Measurements from ENCODE around the gene POPDC3. TPM values are rescaled to one million over a fixed set of nuclear protein-coding genes. Genes with fewer than 3 reads are reported as not detected.
"Not testable (repeated sequence)": the region's sequence is repeated elsewhere in the genome, so short reads cannot be mapped to it uniquely, and the experiment has no call there.

The POPDC3 gene
- 1.1 TPM for polyA plus RNA-seq (2013, experiment 1 of 4)
- 1.5 TPM for polyA plus RNA-seq (2013, experiment 2 of 4)
- 1.7 TPM for polyA plus RNA-seq (2013, experiment 3 of 4)
- 1.5 TPM for polyA plus RNA-seq (2013, experiment 4 of 4)

GRCh38 chr6:105179244-105180065 is at the start of gene POPDC3:
POPDC3 (minus strand) TSS chr6:105180014; CDS start chr6:105161909, 18,105 bp downstream.
- Histone ChIP-seq H3K4me3 (ENCODE audit: insufficient read depth, low read depth, low read length) (peak within 1 kb of the TSS; percentile 56), H3K36me3 (ENCODE audit: control insufficient read depth, insufficient read depth, low read length) (no peaks in the 10 kb centered on the region), H3K27me3 (ENCODE audit: control insufficient read depth, insufficient read depth, low read length, poor library complexity, severe bottlenecking) (peaks cover 47% of the 10 kb centered on the region), H3K4me1 (ENCODE audit: control insufficient read depth, insufficient read depth, low read length) (no peaks in the 10 kb centered on the region), H3K9me3 (ENCODE audit: control insufficient read depth, low read length) (no peaks in the 10 kb centered on the region), H3K27ac (ENCODE audit: insufficient read depth, low read depth, low read length, poor library complexity, severe bottlenecking) (no peak within 1 kb of the TSS)
- 2% methylated on average over 90 of the region's 90 CpGs for WGBS, 2 experiments

GRCh38 chr6:105227295-105227767 is 47.5 kb upstream of the POPDC3 start:
- no peak overlapping the region for H3K4me3 ChIP-seq (ENCODE audit: insufficient read depth, low read depth, low read length)
- no peaks in the 10 kb centered on the region for H3K4me1 ChIP-seq (ENCODE audit: control insufficient read depth, insufficient read depth, low read length)
- no peaks in the 10 kb centered on the region for H3K27me3 ChIP-seq (ENCODE audit: control insufficient read depth, insufficient read depth, low read length, poor library complexity, severe bottlenecking)
- H3K27ac ChIP-seq (ENCODE audit: insufficient read depth, low read depth, low read length, poor library complexity, severe bottlenecking): no peak overlapping the region
- H3K36me3 ChIP-seq (ENCODE audit: control insufficient read depth, insufficient read depth, low read length): no peaks in the 10 kb centered on the region
- WGBS, 2 experiments: 87 to 95% methylated on average over 2 to 3 of the region's 3 CpGs
- no peaks in the 10 kb centered on the region for H3K9me3 ChIP-seq (ENCODE audit: control insufficient read depth, low read length)

DNA sequence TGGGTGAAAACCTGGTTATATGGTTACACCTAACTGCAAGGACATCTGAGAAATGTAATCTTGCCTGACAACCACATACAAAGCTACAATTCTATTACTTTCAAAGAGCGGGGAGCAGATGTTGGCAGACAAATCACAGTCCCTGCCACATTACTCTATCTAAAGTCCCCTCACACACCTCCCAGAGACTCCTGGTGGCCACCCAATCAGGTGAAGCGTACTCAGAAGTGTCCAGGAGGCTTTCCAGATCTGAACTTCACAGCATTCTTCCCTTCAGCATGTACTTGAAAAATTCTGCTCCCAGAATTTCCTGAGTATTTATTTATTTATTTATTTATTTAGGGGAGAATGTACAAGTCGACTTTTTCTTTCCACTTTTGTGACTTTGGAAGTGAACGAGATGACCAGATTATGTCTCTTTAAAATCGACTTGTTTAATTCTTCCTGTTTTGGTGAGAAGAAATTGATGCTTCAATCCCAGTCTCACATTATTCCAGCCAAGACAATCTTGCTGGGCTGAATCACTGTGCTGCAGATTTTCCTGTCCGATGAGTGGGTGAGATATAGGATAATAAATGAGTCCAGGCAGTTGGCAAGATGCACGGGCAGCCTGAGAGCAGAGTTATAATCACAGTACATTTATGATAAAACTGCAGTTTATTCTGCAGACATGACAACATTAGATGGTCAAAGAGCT is 46.9 kb upstream of the POPDC3 start:
- H3K36me3 ChIP-seq (ENCODE audit: control insufficient read depth, insufficient read depth, low read length): no peaks in the 10 kb centered on the region
- H3K4me3 ChIP-seq (ENCODE audit: insufficient read depth, low read depth, low read length): no peak overlapping the region
- H3K27me3 ChIP-seq (ENCODE audit: control insufficient read depth, insufficient read depth, low read length, poor library complexity, severe bottlenecking): no peaks in the 10 kb centered on the region
- no peaks in the 10 kb centered on the region for H3K4me1 ChIP-seq (ENCODE audit: control insufficient read depth, insufficient read depth, low read length)
- WGBS, 2 experiments: 95 to 97% methylated on average over 6 to 7 of the region's 7 CpGs
- no peak overlapping the region for H3K27ac ChIP-seq (ENCODE audit: insufficient read depth, low read depth, low read length, poor library complexity, severe bottlenecking)
- no peaks in the 10 kb centered on the region for H3K9me3 ChIP-seq (ENCODE audit: control insufficient read depth, low read length)

GRCh38 chr6:105223242-105223641 is 43.4 kb upstream of the POPDC3 start:
- H3K27ac ChIP-seq (ENCODE audit: insufficient read depth, low read depth, low read length, poor library complexity, severe bottlenecking): no peak overlapping the region
- H3K4me3 ChIP-seq (ENCODE audit: insufficient read depth, low read depth, low read length): no peak overlapping the region
- 75 to 90% methylated on average over 1 of the region's 1 CpG for WGBS, 2 experiments
- no peaks in the 10 kb centered on the region for H3K4me1 ChIP-seq (ENCODE audit: control insufficient read depth, insufficient read depth, low read length)
- H3K36me3 ChIP-seq (ENCODE audit: control insufficient read depth, insufficient read depth, low read length): no peaks in the 10 kb centered on the region
- no peaks in the 10 kb centered on the region for H3K9me3 ChIP-seq (ENCODE audit: control insufficient read depth, low read length)
- no peaks in the 10 kb centered on the region for H3K27me3 ChIP-seq (ENCODE audit: control insufficient read depth, insufficient read depth, low read length, poor library complexity, severe bottlenecking)

- H3K36me3 ChIP-seq (ENCODE audit: control insufficient read depth, insufficient read depth, low read length); H3K27ac ChIP-seq (ENCODE audit: insufficient read depth, low read depth, low read length, poor library complexity, severe bottlenecking); H3K4me1 ChIP-seq (ENCODE audit: control insufficient read depth, insufficient read depth, low read length); H3K27me3 ChIP-seq (ENCODE audit: control insufficient read depth, insufficient read depth, low read length, poor library complexity, severe bottlenecking); H3K9me3 ChIP-seq (ENCODE audit: control insufficient read depth, low read length); H3K4me3 ChIP-seq (ENCODE audit: insufficient read depth, low read depth, low read length): not testable (repeated sequence)
- 96 to 98% methylated on average over 2 of the region's 2 CpGs for whole genome bisulfite sequencing, 2 experiments
Measured at GRCh38 chr6:105221219-105221618, 41.4 kb upstream of the POPDC3 start.

DNA sequence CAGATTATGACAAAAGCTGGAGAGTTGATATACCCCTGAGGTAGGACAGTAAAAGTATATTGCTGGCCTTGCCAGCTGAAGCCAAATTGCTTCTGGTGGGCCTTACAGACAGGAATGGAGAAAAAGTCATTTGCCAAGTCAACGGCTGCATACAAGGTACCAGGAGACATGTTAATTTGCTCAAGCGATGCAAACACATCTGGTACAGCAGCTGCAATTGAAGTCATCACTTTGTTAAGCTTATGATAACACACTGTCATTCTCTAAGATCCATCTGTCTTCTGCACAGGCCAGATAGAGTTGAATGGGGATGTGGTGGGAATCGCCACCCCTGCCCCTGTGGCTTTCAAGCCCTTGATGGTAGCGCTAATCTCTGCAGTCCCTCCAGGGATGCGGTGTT is 40.4 kb upstream of the POPDC3 start:
- no peaks in the 10 kb centered on the region for H3K9me3 ChIP-seq (ENCODE audit: control insufficient read depth, low read length)
- no peak overlapping the region for H3K27ac ChIP-seq (ENCODE audit: insufficient read depth, low read depth, low read length, poor library complexity, severe bottlenecking)
- no peaks in the 10 kb centered on the region for H3K27me3 ChIP-seq (ENCODE audit: control insufficient read depth, insufficient read depth, low read length, poor library complexity, severe bottlenecking)
- H3K4me1 ChIP-seq (ENCODE audit: control insufficient read depth, insufficient read depth, low read length): no peaks in the 10 kb centered on the region
- H3K4me3 ChIP-seq (ENCODE audit: insufficient read depth, low read depth, low read length): no peak overlapping the region
- H3K36me3 ChIP-seq (ENCODE audit: control insufficient read depth, insufficient read depth, low read length): no peaks in the 10 kb centered on the region
- WGBS, 2 experiments: 93 to 94% methylated on average over 4 to 5 of the region's 5 CpGs

GRCh38 chr6:105219218-105219617 is 39.4 kb upstream of the POPDC3 start:
- not testable (repeated sequence) for H3K4me3 ChIP-seq (ENCODE audit: insufficient read depth, low read depth, low read length); H3K9me3 ChIP-seq (ENCODE audit: control insufficient read depth, low read length); H3K4me1 ChIP-seq (ENCODE audit: control insufficient read depth, insufficient read depth, low read length); H3K27ac ChIP-seq (ENCODE audit: insufficient read depth, low read depth, low read length, poor library complexity, severe bottlenecking); H3K27me3 ChIP-seq (ENCODE audit: control insufficient read depth, insufficient read depth, low read length, poor library complexity, severe bottlenecking); H3K36me3 ChIP-seq (ENCODE audit: control insufficient read depth, insufficient read depth, low read length)
- 93 to 94% methylated on average over 9 of the region's 9 CpGs for WGBS, 2 experiments

- Histone ChIP-seq H3K27me3 (ENCODE audit: control insufficient read depth, insufficient read depth, low read length, poor library complexity, severe bottlenecking) (no peaks in the 10 kb centered on the region), H3K4me1 (ENCODE audit: control insufficient read depth, insufficient read depth, low read length) (no peaks in the 10 kb centered on the region), H3K27ac (ENCODE audit: insufficient read depth, low read depth, low read length, poor library complexity, severe bottlenecking) (no peak overlapping the region), H3K36me3 (ENCODE audit: control insufficient read depth, insufficient read depth, low read length) (no peaks in the 10 kb centered on the region), H3K9me3 (ENCODE audit: control insufficient read depth, low read length) (no peaks in the 10 kb centered on the region), H3K4me3 (ENCODE audit: insufficient read depth, low read depth, low read length) (no peak overlapping the region)
- 100% methylated on average over 3 of the region's 3 CpGs; no CpG with 5 or more reads in 1 of the 2 experiments for WGBS, 2 experiments
Measured at GRCh38 chr6:105215506-105215905, 35.7 kb upstream of the POPDC3 start.

DNA sequence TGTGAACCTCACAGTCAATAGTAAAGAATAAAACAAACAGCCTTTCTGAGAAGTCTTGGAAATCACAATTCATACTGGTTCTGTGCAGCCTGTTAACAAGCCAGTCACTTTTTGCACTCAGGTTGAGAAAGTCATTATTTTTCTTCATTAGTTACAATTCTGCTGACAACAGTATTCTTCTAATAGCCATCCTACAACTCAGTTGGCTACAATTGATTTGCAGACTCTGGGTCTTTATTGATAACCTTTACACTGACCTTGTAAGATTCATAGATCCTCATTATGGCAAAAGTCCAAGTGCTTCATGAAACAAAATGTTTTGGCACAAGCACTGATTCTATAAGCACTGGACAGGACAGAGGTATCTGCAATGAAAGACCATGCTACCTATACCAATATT is 34.9 kb upstream of the POPDC3 start:
- Histone ChIP-seq H3K36me3 (ENCODE audit: control insufficient read depth, insufficient read depth, low read length) (no peaks in the 10 kb centered on the region), H3K4me1 (ENCODE audit: control insufficient read depth, insufficient read depth, low read length) (no peaks in the 10 kb centered on the region), H3K4me3 (ENCODE audit: insufficient read depth, low read depth, low read length) (no peak overlapping the region), H3K27me3 (ENCODE audit: control insufficient read depth, insufficient read depth, low read length, poor library complexity, severe bottlenecking) (no peaks in the 10 kb centered on the region), H3K27ac (ENCODE audit: insufficient read depth, low read depth, low read length, poor library complexity, severe bottlenecking) (no peak overlapping the region), H3K9me3 (ENCODE audit: control insufficient read depth, low read length) (no peaks in the 10 kb centered on the region)

GRCh38 chr6:105213272-105213671 is 33.5 kb upstream of the POPDC3 start:
- no peaks in the 10 kb centered on the region for H3K36me3 ChIP-seq (ENCODE audit: control insufficient read depth, insufficient read depth, low read length)
- H3K27ac ChIP-seq (ENCODE audit: insufficient read depth, low read depth, low read length, poor library complexity, severe bottlenecking): no peak overlapping the region
- no peaks in the 10 kb centered on the region for H3K4me1 ChIP-seq (ENCODE audit: control insufficient read depth, insufficient read depth, low read length)
- no peaks in the 10 kb centered on the region for H3K27me3 ChIP-seq (ENCODE audit: control insufficient read depth, insufficient read depth, low read length, poor library complexity, severe bottlenecking)
- no peaks in the 10 kb centered on the region for H3K9me3 ChIP-seq (ENCODE audit: control insufficient read depth, low read length)
- H3K4me3 ChIP-seq (ENCODE audit: insufficient read depth, low read depth, low read length): no peak overlapping the region

Data from ectodermal cell (in vitro differentiated cells).